SK-N-SH (cell line): ENCODE data around the gene ZNF79.

ENCODE experiments used
- CHD2 ChIP-seq: fragments of 150-350 bp; IDR thresholded peaks from 2 replicates; pipeline ENCODE4 v1.6.1; 2018; ENCODE audit warnings: low read length; ENCODE audit not compliant: partially characterized antibody
- CTCF ChIP-seq: fragments of 200-600 bp; sonication (generic); IDR thresholded peaks from 2 replicates; pipeline ENCODE4 v1.6.1; 2017; ENCODE audit warnings: antibody characterized with exemption, mild to moderate bottlenecking, moderate library complexity
- EP300 ChIP-seq, 2 experiments: IDR thresholded peaks; 2 replicates each; pipeline versions ENCODE4 v1.4.0 to v1.6.1; 2012; ENCODE audit warnings: borderline replicate concordance in 1 of 2, low read depth in 1 of 2, low read length in 1 of 2
- EZH2phosphoT487 ChIP-seq: fragments of 200-600 bp; sonication (generic); IDR thresholded peaks from 2 replicates; pipeline ENCODE4 v1.6.1; 2017; ENCODE audit warnings: low read depth, mixed run types, mild to moderate bottlenecking, antibody characterized with exemption, moderate library complexity, borderline replicate concordance
- GABPA ChIP-seq: IDR thresholded peaks from 2 replicates; pipeline ENCODE4 v1.4.0; 2012; ENCODE audit warnings: low read depth, mild to moderate bottlenecking
- JUND ChIP-seq: IDR thresholded peaks from 2 replicates; pipeline ENCODE4 v1.4.0; 2012
- MAX ChIP-seq: IDR thresholded peaks from 2 replicates; pipeline ENCODE4 v1.4.0; 2012; ENCODE audit warnings: low read depth
- MEF2A ChIP-seq: IDR thresholded peaks from 2 replicates; pipeline ENCODE4 v1.4.0; 2012; ENCODE audit warnings: low read depth, borderline replicate concordance
- POLR2AphosphoS5 ChIP-seq: IDR thresholded peaks from 2 replicates; pipeline ENCODE4 v1.6.1; 2012; ENCODE audit warnings: low read depth, low read length
- REST ChIP-seq: IDR thresholded peaks from 2 replicates; pipeline ENCODE4 v1.6.1; 2012; ENCODE audit warnings: mild to moderate bottlenecking, low read depth, low read length, moderate library complexity
- RFX5 ChIP-seq: IDR thresholded peaks from 2 replicates; pipeline ENCODE4 v1.6.1; 2012; ENCODE audit warnings: mild to moderate bottlenecking, improper control_type of control experiment, low read length
- USF1 ChIP-seq: IDR thresholded peaks from 2 replicates; pipeline ENCODE4 v1.4.0; 2012; ENCODE audit warnings: low read depth, borderline replicate concordance
- ZBTB33 ChIP-seq: IDR thresholded peaks from 2 replicates; pipeline ENCODE4 v1.4.0; 2012; ENCODE audit warnings: low read depth, borderline replicate concordance

GRCh38 chr9:127437497-127438264 lies 13.5 kb downstream of the ZNF79 start:
- TF ChIP-seq CTCF (no peak), POLR2AphosphoS5 (no peak), EP300 (IDR thresholded peaks at IDR 0.05; ENCODE audit: borderline replicate concordance in 1 of 2, low read depth in 1 of 2, low read length in 1 of 2) (no peak), GABPA (no peak), USF1 (no peak), RFX5 (no peak), REST (no peak), MAX (no peak), EZH2phosphoT487 (no peak), ZBTB33 (no peak), CHD2 (no peak), MEF2A (no peak), JUND (no peak)
